ENCODE measurements around the gene CNTNAP2. TPM values are rescaled to one million over a fixed set of nuclear protein-coding genes. Genes with fewer than 3 reads are reported as not detected.

Gene CNTNAP2
- total and polyA plus RNA-seq, 11 donors, result 0.01 to 2.6 (median 0.31) TPM; not detected in 3

DNA sequence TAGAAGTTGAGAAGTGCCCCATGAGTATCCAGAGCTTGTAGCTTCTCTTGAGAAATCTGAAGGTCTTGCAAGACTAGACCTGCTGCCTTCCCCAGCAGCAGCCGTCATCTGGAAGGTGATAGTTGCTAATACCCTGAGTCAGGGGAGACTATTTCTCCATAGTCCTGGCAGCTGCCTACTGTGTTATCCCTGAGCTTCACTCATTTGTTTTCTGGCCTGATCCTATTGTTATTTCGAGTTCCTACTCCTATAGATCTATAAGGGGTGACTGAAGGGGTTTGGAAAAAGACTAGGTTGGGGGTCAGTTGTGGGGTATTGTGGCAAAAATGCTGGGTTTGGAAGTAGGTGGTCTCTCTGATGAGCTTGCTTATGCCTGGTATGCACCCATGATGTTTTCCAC, 297.8 kb downstream of the CNTNAP2 start:
- no peak for ATAC-seq
- Histone ChIP-seq H3K36me3 (no peaks in the 10 kb centered on the region), H3K4me3 (no peak overlapping the region), H3K27me3 (no peaks in the 10 kb centered on the region), H3K9me3 (no peaks in the 10 kb centered on the region), H3K4me1 (no peaks in the 10 kb centered on the region), H3K27ac (no peak overlapping the region)
- intact Hi-C loops (cut with DNase I), result no loop called here
- WGBS, 4 donors, result 48 to 59% (median 54%) methylated on average over 2 of the region's 2 CpGs
- TF ChIP-seq, protein P1, sequence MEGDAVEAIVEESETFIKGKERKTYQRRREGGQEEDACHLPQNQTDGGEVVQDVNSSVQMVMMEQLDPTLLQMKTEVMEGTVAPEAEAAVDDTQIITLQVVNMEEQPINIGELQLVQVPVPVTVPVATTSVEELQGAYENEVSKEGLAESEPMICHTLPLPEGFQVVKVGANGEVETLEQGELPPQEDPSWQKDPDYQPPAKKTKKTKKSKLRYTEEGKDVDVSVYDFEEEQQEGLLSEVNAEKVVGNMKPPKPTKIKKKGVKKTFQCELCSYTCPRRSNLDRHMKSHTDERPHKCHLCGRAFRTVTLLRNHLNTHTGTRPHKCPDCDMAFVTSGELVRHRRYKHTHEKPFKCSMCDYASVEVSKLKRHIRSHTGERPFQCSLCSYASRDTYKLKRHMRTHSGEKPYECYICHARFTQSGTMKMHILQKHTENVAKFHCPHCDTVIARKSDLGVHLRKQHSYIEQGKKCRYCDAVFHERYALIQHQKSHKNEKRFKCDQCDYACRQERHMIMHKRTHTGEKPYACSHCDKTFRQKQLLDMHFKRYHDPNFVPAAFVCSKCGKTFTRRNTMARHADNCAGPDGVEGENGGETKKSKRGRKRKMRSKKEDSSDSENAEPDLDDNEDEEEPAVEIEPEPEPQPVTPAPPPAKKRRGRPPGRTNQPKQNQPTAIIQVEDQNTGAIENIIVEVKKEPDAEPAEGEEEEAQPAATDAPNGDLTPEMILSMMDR (IDR thresholded peaks at IDR 0.05), result no peak
- TF ChIP-seq POLR2A (IDR thresholded peaks at IDR 0.05), result no peak
- DNase-seq, result no peak

DNA sequence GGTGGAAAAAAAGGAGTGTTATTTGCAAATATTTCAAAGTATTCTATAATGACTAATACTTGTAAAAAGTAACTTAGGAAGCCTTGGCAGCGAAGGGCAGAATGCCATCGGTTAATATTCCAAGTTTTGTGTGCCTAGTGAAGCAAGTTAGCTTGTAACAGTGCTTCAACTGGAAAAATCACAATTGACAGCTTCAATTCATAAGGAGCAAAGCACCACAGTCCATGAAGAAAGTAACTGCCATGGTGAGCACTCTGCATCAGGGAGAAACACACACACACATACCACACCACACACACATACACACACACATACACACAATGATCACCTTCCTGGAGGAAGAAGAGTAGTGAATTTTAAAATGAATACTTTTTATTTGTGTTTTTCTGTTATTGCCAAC, 298.3 kb downstream of the CNTNAP2 start:
- H3K4me3 ChIP-seq, result no peak overlapping the region
- ATAC-seq (no peak), DNase-seq (no peak)
- H3K27me3 ChIP-seq, result no peaks in the 10 kb centered on the region
- TF ChIP-seq, protein P1 (IDR thresholded peaks at IDR 0.05), result no peak
- TF ChIP-seq POLR2A (IDR thresholded peaks at IDR 0.05), result no peak
- no peak overlapping the region for H3K27ac ChIP-seq
- H3K4me1 ChIP-seq, result no peaks in the 10 kb centered on the region
- 73 to 81% (median 75%) methylated on average over 2 of the region's 2 CpGs for WGBS, 4 donors
- no peaks in the 10 kb centered on the region for H3K9me3 ChIP-seq
- intact Hi-C loops (cut with DNase I), result no loop called here
- no peaks in the 10 kb centered on the region for H3K36me3 ChIP-seq

DNA sequence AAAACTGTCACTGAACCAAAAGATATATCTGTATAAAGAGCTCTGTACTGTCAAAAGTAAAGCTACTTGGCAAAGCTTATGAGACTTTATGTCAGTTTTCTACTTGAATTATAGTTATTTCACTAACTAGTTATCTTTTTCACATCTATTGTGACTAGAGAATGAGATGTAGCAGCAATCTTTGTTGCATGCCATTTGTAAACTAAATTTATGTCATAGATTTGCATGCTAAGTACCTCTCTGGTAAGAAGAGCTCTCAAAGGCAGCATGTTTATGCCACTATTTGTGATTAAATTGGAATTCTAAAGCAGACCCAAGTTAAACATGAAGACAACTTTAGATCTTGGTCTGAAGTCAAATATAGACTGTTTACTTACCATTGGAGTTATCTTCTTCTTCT, 300.6 kb downstream of the CNTNAP2 start:
- no peak overlapping the region for H3K27ac ChIP-seq
- TF ChIP-seq POLR2A (IDR thresholded peaks at IDR 0.05), result no peak
- TF ChIP-seq, protein P1 (IDR thresholded peaks at IDR 0.05), result no peak
- no peaks in the 10 kb centered on the region for H3K36me3 ChIP-seq
- no peaks in the 10 kb centered on the region for H3K4me1 ChIP-seq
- ATAC-seq (no peak), DNase-seq (no peak)
- H3K9me3 ChIP-seq, result no peaks in the 10 kb centered on the region
- intact Hi-C loops (cut with DNase I), result no loop called here
- no peak overlapping the region for H3K4me3 ChIP-seq
- no peaks in the 10 kb centered on the region for H3K27me3 ChIP-seq

DNA sequence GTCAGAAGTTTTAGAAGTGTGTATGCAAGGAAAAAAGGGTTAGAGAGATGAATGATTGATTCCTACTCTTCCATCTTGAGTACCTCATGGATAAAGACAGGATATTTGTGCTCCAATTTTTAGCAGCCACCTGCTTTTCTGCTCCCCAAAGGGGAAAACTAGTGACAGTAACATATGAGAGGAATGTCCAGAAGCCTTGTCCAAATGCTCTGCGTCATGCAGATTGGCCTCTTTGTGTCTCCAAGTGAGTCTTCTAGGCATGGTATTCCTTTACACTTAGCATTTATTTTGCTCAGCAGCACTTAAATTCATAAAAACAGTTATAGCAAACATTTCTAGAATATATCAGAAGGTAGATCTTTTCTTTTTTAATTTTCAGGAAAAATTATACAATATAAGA, 306.8 kb downstream of the CNTNAP2 start:
- H3K36me3 ChIP-seq, result no peaks in the 10 kb centered on the region
- no peak for TF ChIP-seq POLR2A (IDR thresholded peaks at IDR 0.05)
- TF ChIP-seq, protein P1 (IDR thresholded peaks at IDR 0.05), result no peak
- H3K4me1 ChIP-seq, result no peaks in the 10 kb centered on the region
- H3K4me3 ChIP-seq, result no peak overlapping the region
- intact Hi-C loops (cut with DNase I), result no loop called here
- no peak overlapping the region for H3K27ac ChIP-seq
- H3K9me3 ChIP-seq, result peaks cover 0 to 3% (median 0%) of the 10 kb centered on the region in 12 donors
- H3K27me3 ChIP-seq, result no peaks in the 10 kb centered on the region
- no peak for ATAC-seq
- 82 to 88% (median 84%) methylated on average over 1 of the region's 1 CpG for WGBS, 4 donors
- DNase-seq, result no peak

All from heart left ventricle (tissue), 16 donors.